Activated CD8-positive, alpha-beta T cell treated with anti-CD3 and anti-CD28 coated beads for 36 hours (primary cell): Measurements from ENCODE around the gene NOM1. TPM values are rescaled to one million over a fixed set of nuclear protein-coding genes. Genes with fewer than 3 reads are reported as not detected.

Source experiments
- ATAC-seq: fragments of 200-7000 bp; cut with Tn5 transposase; one replicate; pipeline ENCODE4 v1.10.0; 2021; ENCODE audit warnings: mild to moderate bottlenecking, moderate library complexity
- CTCF ChIA-PET: fragments of 350-600 bp; sonication (Branson Sonifier 250); formaldehyde crosslinking; loops from one replicate; lab custom pipeline; 2021; ENCODE audit warnings: antibody characterized with exemption; lab: Charles Lee
- POLR2A ChIA-PET: fragments of 350-600 bp; sonication (Branson Sonifier 250); formaldehyde crosslinking; loops from one replicate; lab custom pipeline; 2021; ENCODE audit warnings: antibody characterized with exemption; lab: Charles Lee
- DNase-seq: peaks from one replicate; pipeline ENCODE4 v3.0.0-alpha.2; 2020
- H3K27ac Mint-ChIP-seq: one replicate; pipeline ENCODE4 v1.8.0; 2021; ENCODE audit warnings: mild to moderate bottlenecking, mixed read lengths
- H3K27me3 Mint-ChIP-seq: one replicate; pipeline ENCODE4 v1.8.0; 2021; ENCODE audit warnings: mixed read lengths
- H3K36me3 Mint-ChIP-seq: one replicate; pipeline ENCODE4 v1.8.0; 2021; ENCODE audit warnings: low read depth, mixed read lengths
- H3K4me1 Mint-ChIP-seq: one replicate; pipeline ENCODE4 v1.8.0; 2021; ENCODE audit warnings: low read depth, mixed read lengths
- H3K4me3 Mint-ChIP-seq: one replicate; pipeline ENCODE4 v1.8.0; 2021; ENCODE audit warnings: mild to moderate bottlenecking, moderate library complexity, mixed read lengths
- H3K9me3 Mint-ChIP-seq: one replicate; pipeline ENCODE4 v1.8.0; 2021; ENCODE audit warnings: mixed read lengths
- intact Hi-C: fragments of 100-400 bp; cut with micrococcal nuclease; formaldehyde crosslinking; loops from one replicate; pipeline ENCODE4 v1.10.0; 2022
- total RNA-seq, 2 experiments: library from RNA; stranded (reverse); gene quantifications; one replicate each; pipeline ENCODE4 v1.2.3, GENCODE V29; 2021
- TF ChIP-seq, protein P1 (sequence below): fragments of 200-600 bp; IDR thresholded peaks from one replicate; pipeline ENCODE4 v1.8.0; 2022; ENCODE audit warnings: antibody characterized with exemption, mild to moderate bottlenecking

The NOM1 gene
- total RNA-seq, 2 experiments from 2014 or later, result 32.4 to 34.0 TPM

DNA sequence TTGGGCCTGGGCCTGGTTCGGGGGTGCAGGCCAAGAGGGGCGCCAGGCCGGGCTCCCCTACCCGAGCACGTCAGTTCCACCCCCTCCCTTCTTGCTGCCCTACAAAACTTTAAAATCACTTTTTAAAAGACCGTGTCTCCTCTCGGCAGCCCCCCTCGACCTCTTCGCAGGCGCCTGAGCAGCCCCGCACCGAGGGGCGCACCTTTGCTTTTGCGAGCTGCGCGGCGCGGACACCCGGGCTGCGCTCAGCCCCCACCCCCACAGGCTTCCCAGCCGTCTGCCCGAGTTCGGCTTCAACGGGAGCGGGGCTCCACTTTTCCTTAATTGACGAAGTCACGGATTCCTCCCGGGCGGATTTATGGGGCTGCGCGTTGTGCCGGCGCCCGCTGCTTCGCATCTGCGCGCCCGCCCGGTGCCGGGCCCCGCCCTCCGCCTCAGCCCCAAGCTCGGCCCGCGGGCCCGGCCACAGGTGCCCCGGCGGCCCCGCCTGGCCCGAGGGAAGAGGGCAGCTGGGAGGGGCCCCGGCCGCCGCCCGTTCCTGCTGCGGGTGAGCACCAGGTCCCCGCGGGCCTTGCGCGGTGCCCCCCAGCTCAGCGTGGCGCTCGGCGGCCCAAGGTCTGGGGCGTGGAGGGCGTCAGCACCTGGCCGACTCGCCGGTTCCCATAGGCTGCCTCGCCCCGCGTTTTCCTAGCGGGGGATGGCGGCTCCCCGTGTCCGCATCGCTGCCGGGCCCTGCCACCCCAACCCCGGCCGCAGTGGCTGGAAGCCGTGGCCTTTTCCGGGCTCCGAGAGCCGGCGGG lies 71.8 kb downstream of the NOM1 start:
- intact Hi-C loops, result no loop called here
- TF ChIP-seq, protein P1, sequence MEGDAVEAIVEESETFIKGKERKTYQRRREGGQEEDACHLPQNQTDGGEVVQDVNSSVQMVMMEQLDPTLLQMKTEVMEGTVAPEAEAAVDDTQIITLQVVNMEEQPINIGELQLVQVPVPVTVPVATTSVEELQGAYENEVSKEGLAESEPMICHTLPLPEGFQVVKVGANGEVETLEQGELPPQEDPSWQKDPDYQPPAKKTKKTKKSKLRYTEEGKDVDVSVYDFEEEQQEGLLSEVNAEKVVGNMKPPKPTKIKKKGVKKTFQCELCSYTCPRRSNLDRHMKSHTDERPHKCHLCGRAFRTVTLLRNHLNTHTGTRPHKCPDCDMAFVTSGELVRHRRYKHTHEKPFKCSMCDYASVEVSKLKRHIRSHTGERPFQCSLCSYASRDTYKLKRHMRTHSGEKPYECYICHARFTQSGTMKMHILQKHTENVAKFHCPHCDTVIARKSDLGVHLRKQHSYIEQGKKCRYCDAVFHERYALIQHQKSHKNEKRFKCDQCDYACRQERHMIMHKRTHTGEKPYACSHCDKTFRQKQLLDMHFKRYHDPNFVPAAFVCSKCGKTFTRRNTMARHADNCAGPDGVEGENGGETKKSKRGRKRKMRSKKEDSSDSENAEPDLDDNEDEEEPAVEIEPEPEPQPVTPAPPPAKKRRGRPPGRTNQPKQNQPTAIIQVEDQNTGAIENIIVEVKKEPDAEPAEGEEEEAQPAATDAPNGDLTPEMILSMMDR, result no peak
- ChIA-PET CTCF (no interaction called here), POLR2A (no interaction called here)
- Mint-ChIP-seq H3K4me1 (peaks cover 20% of the 10 kb centered on the region), H3K27ac (no peak overlapping the region), H3K27me3 (peaks cover 76% of the 10 kb centered on the region), H3K4me3 (no peak overlapping the region), H3K36me3 (no peaks in the 10 kb centered on the region), H3K9me3 (no peaks in the 10 kb centered on the region)
- DNase-seq (no peak), ATAC-seq (no peak)

DNA sequence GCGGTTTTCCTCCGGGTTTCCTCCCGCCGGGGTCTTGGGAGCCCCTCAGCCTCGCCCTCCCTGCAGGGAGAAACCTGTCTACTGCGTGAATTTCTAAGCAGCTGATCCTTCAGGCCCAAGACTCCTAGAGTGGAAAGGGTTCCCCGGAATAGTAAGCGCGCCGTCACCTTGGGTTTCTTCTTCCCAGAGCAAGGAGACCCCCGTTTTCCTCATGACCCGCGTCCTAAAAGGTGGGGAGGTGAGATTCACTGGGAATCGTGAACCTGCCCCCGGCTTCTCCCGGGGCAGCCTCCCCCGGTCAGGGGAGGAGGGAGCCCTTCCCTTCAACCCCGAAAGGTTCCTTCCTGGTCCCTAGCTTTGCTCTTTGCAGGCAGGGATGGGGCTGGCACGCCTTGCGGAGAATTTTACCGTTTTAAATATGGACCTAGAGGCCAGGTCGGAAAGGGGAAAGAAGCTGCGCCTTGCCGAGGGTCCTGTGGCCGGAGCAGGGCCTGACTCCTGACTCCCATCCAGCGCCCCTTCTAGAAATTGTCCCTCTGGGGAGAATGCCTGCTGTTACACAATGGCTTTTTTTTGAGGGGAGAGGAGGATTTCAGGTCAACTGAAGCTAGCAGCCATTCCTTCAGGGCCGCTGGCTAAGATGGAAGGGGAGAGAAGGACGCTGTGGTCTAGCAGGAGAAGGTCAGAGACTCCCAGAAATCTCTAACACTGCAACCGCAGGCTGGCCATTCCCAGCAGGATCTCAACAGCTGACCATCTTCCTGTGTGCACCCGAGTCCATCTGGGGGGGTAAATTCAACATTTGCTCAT lies 72.6 kb downstream of the NOM1 start:
- Mint-ChIP-seq H3K4me3 (no peak overlapping the region), H3K9me3 (no peaks in the 10 kb centered on the region), H3K4me1 (peaks cover 12% of the 10 kb centered on the region), H3K36me3 (no peaks in the 10 kb centered on the region), H3K27ac (no peak overlapping the region), H3K27me3 (peaks cover 76% of the 10 kb centered on the region)
- ChIA-PET CTCF (no interaction called here), POLR2A (interaction anchor here (1.0 kb wide), 1 partner anchor 16 kb away, joined by 3 read pairs; no protein-coding TSS in a partner anchor)
- ATAC-seq (no peak), DNase-seq (no peak)
- TF ChIP-seq, protein P1, result no peak
- intact Hi-C loops, result no loop called here

Other genes starting within 250 kb of the NOM1 start
- 10 to 100 TPM; 42.7 to 50.6 TPM for gene LMBR1, start 56.5 kb upstream of the NOM1 start, total RNA-seq
- gene MNX1, start 61.0 kb downstream of the NOM1 start, total RNA-seq, result not detected
- gene UBE3C, start 189.2 kb downstream of the NOM1 start, total RNA-seq, result 10 to 100 TPM; 59.0 to 59.6 TPM